Smooth muscle cell (in vitro differentiated cells): Measurements from ENCODE around the gene ABL1. TPM values are rescaled to one million over a fixed set of nuclear protein-coding genes. Genes with fewer than 3 reads are reported as not detected.
A peak's percentile ranks its signal among the peaks of the same experiment; 100 is the strongest.

ENCODE experiments used
- DNase-seq: peaks from one replicate; lab custom pipeline; 2025; ENCODE audit not compliant: unreplicated experiment; lab: John Stamatoyannopoulos, UW
- H2AFZ ChIP-seq: fragments of 200-600 bp; sonication (generic); 2 replicates; pipeline ENCODE4 v1.6.0; 2016; ENCODE audit warnings: antibody characterized with exemption, low read depth, mild to moderate bottlenecking
- H3F3A ChIP-seq: fragments of 200-600 bp; sonication (generic); 2 replicates; pipeline ENCODE4 v1.6.0; 2017; ENCODE audit warnings: antibody characterized with exemption, low read depth
- H3K27ac ChIP-seq: fragments of 200-600 bp; sonication (generic); 2 replicates; pipeline ENCODE4 v1.5.1; 2016; ENCODE audit warnings: low read depth, mild to moderate bottlenecking
- H3K27me3 ChIP-seq: fragments of 200-600 bp; sonication (generic); 2 replicates; pipeline ENCODE4 v1.6.1; 2016; ENCODE audit warnings: low read depth, mild to moderate bottlenecking
- H3K36me3 ChIP-seq: fragments of 200-600 bp; sonication (generic); 2 replicates; pipeline ENCODE4 v1.5.1; 2016; ENCODE audit warnings: low read depth
- H3K4me1 ChIP-seq: fragments of 200-600 bp; sonication (generic); 2 replicates; pipeline ENCODE4 v1.5.1; 2016; ENCODE audit warnings: low read depth
- H3K4me2 ChIP-seq: fragments of 200-600 bp; sonication (generic); 2 replicates; pipeline ENCODE4 v1.6.0; 2016; ENCODE audit warnings: mild to moderate bottlenecking
- H3K4me3 ChIP-seq: fragments of 200-600 bp; sonication (generic); 2 replicates; pipeline ENCODE4 v1.5.1; 2016; ENCODE audit warnings: mild to moderate bottlenecking
- H3K79me2 ChIP-seq: fragments of 200-600 bp; sonication (generic); 2 replicates; pipeline ENCODE4 v1.6.0; 2016; ENCODE audit warnings: low read depth, mild to moderate bottlenecking
- H3K9ac ChIP-seq: fragments of 200-600 bp; sonication (generic); 2 replicates; pipeline ENCODE4 v1.6.0; 2016; ENCODE audit warnings: low read depth
- H3K9me3 ChIP-seq: fragments of 200-600 bp; sonication (generic); replicated peaks from 2 replicates; pipeline ENCODE4 v1.5.1; 2016; ENCODE audit warnings: low read depth
- H4K20me1 ChIP-seq: fragments of 200-600 bp; sonication (generic); 2 replicates; pipeline ENCODE4 v1.6.0; 2016; ENCODE audit warnings: low read depth
- CTCF ChIP-seq: fragments of 200-600 bp; sonication (generic); IDR thresholded peaks from 2 replicates; pipeline ENCODE4 v1.5.1; 2017; ENCODE audit warnings: borderline replicate concordance, mild to moderate bottlenecking, antibody characterized with exemption; ENCODE audit not compliant: insufficient read depth, poor library complexity, severe bottlenecking
- WGBS: methylation state at CpG from one replicate; pipeline ENCODE4 v1.1.7; 2016; ENCODE audit warnings: low lambda C conversion rate; 5-methylcytosine and 5-hydroxymethylcytosine counted together
- polyA plus RNA-seq: library from polyadenylated mRNA; unstranded; fragments of >200 nt; fragmentation: Nextera tagmentation; extraction: Ambion mirVana; gene quantifications from 2 replicates; pipeline ENCODE4 v1.2.1, GENCODE V29; 2016
- total RNA-seq: library from RNA; depleted of rRNA; stranded (reverse); fragments of >200 nt; gene quantifications from 2 replicates; pipeline ENCODE4 v1.2.3, GENCODE V29; 2014

The ABL1 gene
- total and polyA plus RNA-seq, 2 experiments from 2014 or later: 38.2 to 51.0 TPM

- peaks cover 68% of the 10 kb centered on the region for H3K79me2 ChIP-seq
- WGBS: 97% methylated on average over 3 of the region's 3 CpGs
- H3K4me2 ChIP-seq: no peak overlapping the region
- no peak overlapping the region for H3K9ac ChIP-seq
- no peaks in the 10 kb centered on the region for H3K9me3 ChIP-seq
- H3K27me3 ChIP-seq: no peaks in the 10 kb centered on the region
- H3K4me1 ChIP-seq: no peaks in the 10 kb centered on the region
- peaks cover 100% of the 10 kb centered on the region for H4K20me1 ChIP-seq
- H3K4me3 ChIP-seq: no peak overlapping the region
- H3K27ac ChIP-seq: no peak overlapping the region
- DNase-seq: no peak
- H2AFZ ChIP-seq: no peak overlapping the region
- H3K36me3 ChIP-seq: peaks cover 3% of the 10 kb centered on the region
- peaks cover 14% of the 10 kb centered on the region for H3F3A ChIP-seq
- TF ChIP-seq CTCF: no peak
Observed at GRCh38 chr9:130865921-130866320, 30.9 kb downstream of the ABL1 start.

GRCh38 chr9:130866474-130866965 is 31.5 kb downstream of the ABL1 start:
- H3K27me3 ChIP-seq: no peaks in the 10 kb centered on the region
- no peak overlapping the region for H3K27ac ChIP-seq
- TF ChIP-seq CTCF: peak; percentile 79

GRCh38 chr9:130867556-130867955 is 32.5 kb downstream of the ABL1 start:
- Histone ChIP-seq H4K20me1 (peaks cover 100% of the 10 kb centered on the region), H3F3A (no peaks in the 10 kb centered on the region), H2AFZ (no peak overlapping the region), H3K27ac (no peak overlapping the region), H3K27me3 (no peaks in the 10 kb centered on the region), H3K4me1 (no peaks in the 10 kb centered on the region), H3K36me3 (peaks cover 10% of the 10 kb centered on the region), H3K4me2 (no peak overlapping the region), H3K9ac (no peak overlapping the region), H3K9me3 (no peaks in the 10 kb centered on the region), H3K4me3 (no peak overlapping the region), H3K79me2 (peaks cover 59% of the 10 kb centered on the region)
- 97% methylated on average over 9 of the region's 9 CpGs for WGBS
- no peak for TF ChIP-seq CTCF
- no peak for DNase-seq

More at GRCh38 chr9:130866474-130866965, 31.5 kb downstream of the ABL1 start:
- DNase-seq: no peak
- no peak overlapping the region for H3K4me2 ChIP-seq
- H3K9me3 ChIP-seq: no peaks in the 10 kb centered on the region
- no peaks in the 10 kb centered on the region for H3K4me1 ChIP-seq
- H2AFZ ChIP-seq: no peak overlapping the region
- no peak overlapping the region for H3K9ac ChIP-seq
- peaks cover 3% of the 10 kb centered on the region for H3K36me3 ChIP-seq
- WGBS: 49% methylated on average over 4 of the region's 4 CpGs
- peaks cover 8% of the 10 kb centered on the region for H3F3A ChIP-seq
- H3K4me3 ChIP-seq: no peak overlapping the region
- H4K20me1 ChIP-seq: peaks cover 100% of the 10 kb centered on the region
- H3K79me2 ChIP-seq: peaks cover 66% of the 10 kb centered on the region

GRCh38 chr9:130868230-130868629 is 33.2 kb downstream of the ABL1 start:
- Histone ChIP-seq H4K20me1 (peaks cover 100% of the 10 kb centered on the region), H3K4me3 (no peak overlapping the region), H3K79me2 (peaks cover 53% of the 10 kb centered on the region), H2AFZ (no peak overlapping the region), H3K27me3 (no peaks in the 10 kb centered on the region), H3K36me3 (peaks cover 10% of the 10 kb centered on the region), H3K27ac (no peak overlapping the region), H3K4me2 (no peak overlapping the region), H3F3A (no peaks in the 10 kb centered on the region), H3K9me3 (no peaks in the 10 kb centered on the region), H3K9ac (no peak overlapping the region), H3K4me1 (no peaks in the 10 kb centered on the region)
- WGBS: 93% methylated on average over 3 of the region's 3 CpGs
- no peak for DNase-seq
- no peak for TF ChIP-seq CTCF
